Hematopoietic multipotent progenitor cell treated with erythropoietin and hydrocortisone succinate and interleukin-3 and kit ligand, for 17 days (in vitro differentiated cells): ENCODE data around the gene KIF6.
"Not testable (repeated sequence)": the region's sequence is repeated elsewhere in the genome, so short reads cannot be mapped to it uniquely, and the experiment has no call there.

Experiments used
- DNase-seq: peaks from one replicate; pipeline ENCODE4 v3.0.0-alpha.2; 2015; ENCODE audit warnings: low spot score

The KIF6 gene

GRCh38 chr6:39313526-39314272, 411.5 kb downstream of the KIF6 start:
- no peak for DNase-seq

GRCh38 chr6:39312912-39313525, 412.2 kb downstream of the KIF6 start:
- no peak for DNase-seq

- no peak for DNase-seq
These were observed 414.7 kb downstream of the KIF6 start for GRCh38 chr6:39310542-39310941.

GRCh38 chr6:39309942-39310531, 415.2 kb downstream of the KIF6 start:
- DNase-seq = peak; percentile 68

GRCh38 chr6:39307462-39307861, 417.7 kb downstream of the KIF6 start:
- DNase-seq = no peak

GRCh38 chr6:39304951-39305350, 420.3 kb downstream of the KIF6 start:
- no peak for DNase-seq

GRCh38 chr6:39303425-39304153, 421.6 kb downstream of the KIF6 start:
- DNase-seq = no peak

GRCh38 chr6:39302669-39303424, 422.4 kb downstream of the KIF6 start:
- DNase-seq = peak; percentile 73

GRCh38 chr6:39302011-39302410, 423.2 kb downstream of the KIF6 start:
- DNase-seq = no peak

GRCh38 chr6:39301606-39302005, 423.6 kb downstream of the KIF6 start:
- DNase-seq = no peak

- no peak for DNase-seq
These were observed 424.5 kb downstream of the KIF6 start for GRCh38 chr6:39300739-39301138.

- no peak for DNase-seq
These were observed 427.1 kb downstream of the KIF6 start for GRCh38 chr6:39298061-39298460.

- DNase-seq = no peak
These were observed 428.2 kb downstream of the KIF6 start for GRCh38 chr6:39296745-39297640.

GRCh38 chr6:39295611-39296011, 429.6 kb downstream of the KIF6 start:
- DNase-seq = no peak

- DNase-seq = no peak
These were observed 430.3 kb downstream of the KIF6 start for GRCh38 chr6:39294899-39295298.

GRCh38 chr6:39294133-39294532, 431.1 kb downstream of the KIF6 start:
- DNase-seq = no peak

- DNase-seq = no peak
These were observed 432.6 kb downstream of the KIF6 start for GRCh38 chr6:39292637-39293036.

GRCh38 chr6:39289490-39289889, 435.7 kb downstream of the KIF6 start:
- no peak for DNase-seq

GRCh38 chr6:39287601-39288000, 437.6 kb downstream of the KIF6 start:
- no peak for DNase-seq

- DNase-seq = not testable (repeated sequence)
These were observed 438.6 kb downstream of the KIF6 start for GRCh38 chr6:39286596-39286995.

- no peak for DNase-seq
These were observed 442.4 kb downstream of the KIF6 start for GRCh38 chr6:39282774-39283173.
